GM03348 (cell line): Measurements from ENCODE around the gene C20orf204.

Source experiments
- DNase-seq: peaks from one replicate; pipeline ENCODE4 v3.0.0; 2012; ENCODE audit warnings: low spot score

Gene C20orf204

GRCh38 chr20:64056639-64056888, 20.6 kb downstream of the C20orf204 start:
- no peak for DNase-seq

- DNase-seq, result no peak
Measured at GRCh38 chr20:64056889-64057627, 21.1 kb downstream of the C20orf204 start.

GRCh38 chr20:64057628-64058498, 21.9 kb downstream of the C20orf204 start:
- DNase-seq, result peak; percentile 88

GRCh38 chr20:64058536-64058935, 22.6 kb downstream of the C20orf204 start:
- DNase-seq, result no peak

- DNase-seq, result no peak
Measured at GRCh38 chr20:64062276-64062595, 26.3 kb downstream of the C20orf204 start.

GRCh38 chr20:64062596-64063388, 26.8 kb downstream of the C20orf204 start, which contains the start of gene TCEA2:
TSS of gene TCEA2 (plus strand) at chr20:64063198. CDS start at chr20:64063313, 115 bp downstream.
- peak; percentile 99 for DNase-seq

- DNase-seq, result peak; percentile 68
Measured at GRCh38 chr20:64063389-64064144, 27.6 kb downstream of the C20orf204 start.

- DNase-seq, result peak; percentile 76
Measured at GRCh38 chr20:64064145-64064698, 28.2 kb downstream of the C20orf204 start.

- no peak for DNase-seq
Measured at GRCh38 chr20:64065062-64065973, 29.3 kb downstream of the C20orf204 start.

- peak; percentile 69 for DNase-seq
Measured at GRCh38 chr20:64065974-64066343, 30.0 kb downstream of the C20orf204 start.

- no peak for DNase-seq
Measured at GRCh38 chr20:64067005-64067632, 31.1 kb downstream of the C20orf204 start.

- no peak for DNase-seq
Measured at GRCh38 chr20:64067733-64068307, 31.8 kb downstream of the C20orf204 start.

GRCh38 chr20:64068386-64069208, 32.6 kb downstream of the C20orf204 start:
- no peak for DNase-seq

GRCh38 chr20:64069209-64069613, 33.2 kb downstream of the C20orf204 start:
- DNase-seq, result no peak

GRCh38 chr20:64069614-64070243, 33.7 kb downstream of the C20orf204 start:
- peak; percentile 63 for DNase-seq

- no peak for DNase-seq
Measured at GRCh38 chr20:64070244-64070993, 34.4 kb downstream of the C20orf204 start.
